Fibroblast of lung (primary cell): ENCODE measurements around the gene TDRD15. TPM values are rescaled to one million over a fixed set of nuclear protein-coding genes. Genes with fewer than 3 reads are reported as not detected.

Experiments
- DNase-seq, 2 donors: peaks; one replicate each; pipeline versions ENCODE4 v3.0.0 to v3.0.0-alpha.2; 2010; ENCODE audit warnings: low read depth in 2 of 2
- H2AFZ ChIP-seq: 2 replicates; pipeline ENCODE4 v1.5.1; 2012; ENCODE audit warnings: low read length, control low read depth, inconsistent platforms
- H3K27ac ChIP-seq: 2 replicates; pipeline ENCODE4 v1.5.1; 2011; ENCODE audit warnings: low read length, control low read depth; ENCODE audit not compliant: insufficient read depth
- H3K27me3 ChIP-seq: 2 replicates; pipeline ENCODE4 v1.5.1; 2011; ENCODE audit warnings: mild to moderate bottlenecking, low read length; ENCODE audit not compliant: control insufficient read depth, insufficient read depth
- H3K36me3 ChIP-seq: 2 replicates; pipeline ENCODE4 v1.5.1; 2011; ENCODE audit warnings: low read length; ENCODE audit not compliant: control insufficient read depth, insufficient read depth
- H3K4me1 ChIP-seq: 2 replicates; pipeline ENCODE4 v1.5.1; 2011; ENCODE audit warnings: low read length; ENCODE audit not compliant: control insufficient read depth, insufficient read depth; ENCODE audit errors: extremely low read depth
- H3K4me2 ChIP-seq: 2 replicates; pipeline ENCODE4 v1.5.1; 2011; ENCODE audit warnings: low read length, control low read depth; ENCODE audit not compliant: insufficient read depth; ENCODE audit errors: extremely low read depth
- H3K4me3 ChIP-seq, 4 experiments: fragments of 200-600 bp in 1 of 4; sonication (generic) in 1 of 4; replicated peaks in 1 of 4; 2 replicates each; pipeline ENCODE4 v1.5.1; 2011 to 2016; ENCODE audit warnings: low read length in 4 of 4, low read depth in 3 of 4, mild to moderate bottlenecking in 3 of 4, control low read depth in 2 of 4, inconsistent platforms in 1 of 4, mixed read lengths in 1 of 4; ENCODE audit not compliant: insufficient read depth in 1 of 4; ENCODE audit errors: control extremely low read depth in 1 of 4
- H3K79me2 ChIP-seq: 2 replicates; pipeline ENCODE4 v1.5.1; 2012; ENCODE audit warnings: mild to moderate bottlenecking, low read length, inconsistent platforms; ENCODE audit not compliant: control insufficient read depth, insufficient read depth
- H3K9ac ChIP-seq: 2 replicates; pipeline ENCODE4 v1.5.1; 2011; ENCODE audit warnings: mild to moderate bottlenecking, low read length, control low read depth; ENCODE audit not compliant: insufficient read depth
- H3K9me3 ChIP-seq: 2 replicates; pipeline ENCODE4 v1.5.1; 2012; ENCODE audit warnings: low read depth, low read length; ENCODE audit not compliant: control insufficient read depth, insufficient read depth
- H4K20me1 ChIP-seq: 2 replicates; pipeline ENCODE4 v1.5.1; 2011; ENCODE audit warnings: low read length; ENCODE audit not compliant: control insufficient read depth, insufficient read depth; ENCODE audit errors: extremely low read depth
- EZH2 ChIP-seq: IDR thresholded peaks from 2 replicates; pipeline ENCODE4 v1.5.1; 2012; ENCODE audit warnings: low read length, control low read depth, mild to moderate bottlenecking; ENCODE audit errors: missing control alignments
- polyA minus RNA-seq: library from RNA; depleted of rRNA, polyadenylated mRNA; stranded (reverse); fragments of >200 nt; gene quantifications from 2 replicates; pipeline ENCODE4 v1.2.3, GENCODE V29; 2011; ENCODE audit warnings: low replicate concordance
- polyA plus RNA-seq, 2 donors: library from polyadenylated mRNA; depleted of rRNA in 1 of 2; stranded (reverse) in 1 of 2; unstranded in 1 of 2; fragments of >200 nt; gene quantifications; 2 replicates each; pipeline ENCODE4 v1.2.1, GENCODE V29; 2011 to 2012; ENCODE audit warnings: missing spikeins in 1 of 2
- total RNA-seq: library from RNA; depleted of rRNA; stranded (reverse); fragments of >200 nt; gene quantifications from 2 replicates; pipeline ENCODE4 v1.2.1, GENCODE V29; 2014
- TF ChIP-seq, protein P1 (sequence below), 2 donors: IDR thresholded peaks in 1 of 2; conservative IDR thresholded peaks in 1 of 2; 1 replicate in 1 of 2; 2 replicates in 1 of 2; pipeline ENCODE4 v1.5.1; 2011 to 2012; ENCODE audit warnings: low read length in 2 of 2, control low read depth in 1 of 2, inconsistent platforms in 1 of 2, low read depth in 1 of 2, mild to moderate bottlenecking in 1 of 2

Gene TDRD15
- total RNA-seq (not detected in 2 replicates), polyA plus RNA-seq (not detected in 2 replicates), polyA minus RNA-seq (not detected in 2 replicates)
- polyA plus RNA-seq (2012) = not detected in 2 replicates

DNA sequence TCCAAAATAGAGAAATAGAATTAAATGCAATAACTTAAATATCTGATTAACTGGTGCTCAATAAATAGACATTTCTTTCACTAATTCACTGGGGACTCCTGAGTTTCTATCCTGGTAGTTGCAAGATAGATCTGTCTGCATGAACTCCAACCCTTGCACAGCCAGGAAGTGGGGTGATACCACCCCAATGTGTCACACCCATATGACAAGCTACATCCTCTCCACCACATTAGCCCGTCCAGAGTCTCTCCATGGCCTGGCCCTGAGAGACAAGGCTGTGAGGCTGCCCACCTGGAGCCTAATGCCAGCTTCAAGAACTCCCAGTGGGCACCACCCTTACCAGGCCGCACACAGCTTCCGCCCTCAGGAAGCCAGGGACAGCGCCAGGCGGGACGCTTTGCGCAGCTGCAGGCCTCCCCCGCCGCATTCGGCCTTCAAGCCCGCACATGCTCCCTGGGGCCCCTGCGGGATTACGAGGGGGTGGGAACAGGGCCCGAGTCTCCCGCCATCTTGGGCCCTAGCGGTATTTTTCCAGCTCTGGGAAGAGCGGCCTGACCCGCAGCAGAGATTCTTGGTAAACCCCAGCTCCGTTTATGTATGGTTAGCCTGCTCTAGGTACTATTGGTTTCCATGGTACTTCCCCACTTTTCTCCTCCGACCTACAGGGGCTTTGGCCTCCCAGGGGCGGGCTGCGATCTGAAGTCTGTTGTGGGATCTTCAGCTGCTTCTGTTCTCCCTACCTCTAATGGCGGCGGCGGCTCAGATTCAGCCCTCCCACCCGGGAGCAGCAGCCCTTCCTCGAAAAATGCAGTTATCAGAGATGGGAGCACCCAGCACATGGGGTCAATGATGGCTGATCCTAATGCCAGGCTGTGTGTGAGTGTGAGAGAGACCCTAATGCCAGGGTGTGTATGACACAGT, at the start of gene TDRD15:
TDRD15 (plus strand) TSS at position 496 of the 921 bp plus-strand sequence. CDS start 13,500 bp downstream, outside the sequence.
- no peaks in the 10 kb centered on the region for H3K9me3 ChIP-seq
- no peaks in the 10 kb centered on the region for H3K4me1 ChIP-seq
- no peak within 1 kb of the TSS for H3K4me3 ChIP-seq
- DNase-seq = no peak
- no peaks in the 10 kb centered on the region for H3K36me3 ChIP-seq
- TF ChIP-seq, protein P1, sequence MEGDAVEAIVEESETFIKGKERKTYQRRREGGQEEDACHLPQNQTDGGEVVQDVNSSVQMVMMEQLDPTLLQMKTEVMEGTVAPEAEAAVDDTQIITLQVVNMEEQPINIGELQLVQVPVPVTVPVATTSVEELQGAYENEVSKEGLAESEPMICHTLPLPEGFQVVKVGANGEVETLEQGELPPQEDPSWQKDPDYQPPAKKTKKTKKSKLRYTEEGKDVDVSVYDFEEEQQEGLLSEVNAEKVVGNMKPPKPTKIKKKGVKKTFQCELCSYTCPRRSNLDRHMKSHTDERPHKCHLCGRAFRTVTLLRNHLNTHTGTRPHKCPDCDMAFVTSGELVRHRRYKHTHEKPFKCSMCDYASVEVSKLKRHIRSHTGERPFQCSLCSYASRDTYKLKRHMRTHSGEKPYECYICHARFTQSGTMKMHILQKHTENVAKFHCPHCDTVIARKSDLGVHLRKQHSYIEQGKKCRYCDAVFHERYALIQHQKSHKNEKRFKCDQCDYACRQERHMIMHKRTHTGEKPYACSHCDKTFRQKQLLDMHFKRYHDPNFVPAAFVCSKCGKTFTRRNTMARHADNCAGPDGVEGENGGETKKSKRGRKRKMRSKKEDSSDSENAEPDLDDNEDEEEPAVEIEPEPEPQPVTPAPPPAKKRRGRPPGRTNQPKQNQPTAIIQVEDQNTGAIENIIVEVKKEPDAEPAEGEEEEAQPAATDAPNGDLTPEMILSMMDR (conservative IDR thresholded peaks at IDR 0.05 in 1 of 2, IDR thresholded peaks at IDR 0.05 in 1 of 2; ENCODE audit: low read depth in 1 of 2, low read length in 2 of 2) = no peak
- TF ChIP-seq EZH2 = no peak
- H2AFZ ChIP-seq = no peak within 1 kb of the TSS
- H3K79me2 ChIP-seq = no peaks in the 10 kb centered on the region
- H3K27ac ChIP-seq = no peak within 1 kb of the TSS
- no peaks in the 10 kb centered on the region for H4K20me1 ChIP-seq
- no peaks in the 10 kb centered on the region for H3K27me3 ChIP-seq
- H3K4me2 ChIP-seq = no peak within 1 kb of the TSS
- no peak within 1 kb of the TSS for H3K9ac ChIP-seq

DNA sequence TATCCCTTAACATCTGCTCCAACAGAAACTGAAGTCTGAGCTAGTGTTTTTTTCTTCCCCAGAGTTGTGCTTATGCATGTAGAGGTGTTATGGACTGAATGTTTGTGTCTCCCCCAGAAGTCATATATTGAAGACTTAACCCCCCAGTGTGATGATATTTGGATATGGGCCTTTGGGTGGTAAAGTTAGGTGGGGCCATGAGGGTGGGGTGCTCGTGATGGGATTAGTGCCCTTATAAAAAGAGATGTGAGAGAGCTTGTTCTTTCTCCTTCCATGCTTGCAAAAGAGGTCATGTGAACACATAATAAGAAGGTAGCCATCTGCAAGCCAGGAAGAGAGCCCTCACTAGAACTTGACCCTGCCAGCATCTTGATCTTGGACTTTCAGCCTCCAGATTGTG, 45.5 kb upstream of the TDRD15 start:
- Histone ChIP-seq H3K4me2 (no peak overlapping the region), H3K4me3 (no peak overlapping the region), H3K36me3 (no peaks in the 10 kb centered on the region), H3K9me3 (no peaks in the 10 kb centered on the region), H3K4me1 (no peaks in the 10 kb centered on the region), H3K27me3 (no peaks in the 10 kb centered on the region), H3K79me2 (no peaks in the 10 kb centered on the region), H4K20me1 (no peaks in the 10 kb centered on the region), H3K9ac (no peak overlapping the region), H3K27ac (no peak overlapping the region), H2AFZ (no peak overlapping the region)
- TF ChIP-seq, protein P1 (conservative IDR thresholded peaks at IDR 0.05 in 1 of 2, IDR thresholded peaks at IDR 0.05 in 1 of 2; ENCODE audit: low read depth in 1 of 2, low read length in 2 of 2) = no peak
- no peak for TF ChIP-seq EZH2
- DNase-seq = no peak

DNA sequence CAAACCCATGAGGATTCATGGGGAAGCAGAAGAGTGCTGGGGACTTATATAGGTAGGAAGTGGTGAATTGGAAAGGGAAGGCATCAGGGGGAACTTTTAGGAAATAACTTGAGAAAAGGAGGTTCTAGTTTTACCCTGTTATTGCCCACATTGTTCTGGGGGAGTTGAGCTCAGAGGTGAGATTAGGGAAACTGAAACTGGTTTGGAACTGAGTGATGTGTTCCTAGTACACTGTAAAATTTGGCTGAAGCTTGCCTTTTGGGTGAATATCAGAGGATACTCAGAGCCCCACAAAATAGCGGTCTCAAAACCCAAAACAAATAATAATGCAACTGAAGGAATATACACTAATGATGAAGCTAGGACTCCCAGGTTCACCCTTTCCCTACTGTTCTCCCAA, 40.3 kb upstream of the TDRD15 start:
- TF ChIP-seq EZH2 = no peak
- TF ChIP-seq, protein P1 (conservative IDR thresholded peaks at IDR 0.05 in 1 of 2, IDR thresholded peaks at IDR 0.05 in 1 of 2; ENCODE audit: low read depth in 1 of 2, low read length in 2 of 2) = no peak
- Histone ChIP-seq H3K79me2 (no peaks in the 10 kb centered on the region), H3K27me3 (no peaks in the 10 kb centered on the region), H3K4me1 (no peaks in the 10 kb centered on the region), H4K20me1 (no peaks in the 10 kb centered on the region), H3K4me2 (no peak overlapping the region), H3K36me3 (no peaks in the 10 kb centered on the region), H2AFZ (no peak overlapping the region), H3K27ac (no peak overlapping the region), H3K4me3 (no peak overlapping the region), H3K9ac (no peak overlapping the region), H3K9me3 (no peaks in the 10 kb centered on the region)
- no peak for DNase-seq
